NT2/D1 (cell line): ENCODE results near the gene DIP2A.
"Not testable (repeated sequence)": the region's sequence is repeated elsewhere in the genome, so short reads cannot be mapped to it uniquely, and the experiment has no call there.

Experiments used
- DNase-seq: peaks from one replicate; pipeline ENCODE4 v3.0.0-alpha.2; 2011; ENCODE audit warnings: low read depth, low spot score
- H3K27me3 ChIP-seq: 2 replicates; pipeline ENCODE4 v1.6.0; 2011; ENCODE audit warnings: mild to moderate bottlenecking; ENCODE audit not compliant: insufficient read length, insufficient read depth
- H3K36me3 ChIP-seq: 2 replicates; pipeline ENCODE4 v1.6.1; 2011; ENCODE audit warnings: mild to moderate bottlenecking, low read length, mixed read lengths; ENCODE audit not compliant: insufficient read depth, insufficient read length
- H3K4me1 ChIP-seq: 2 replicates; pipeline ENCODE4 v1.5.1; 2011; ENCODE audit not compliant: insufficient read depth, insufficient read length
- H3K4me3 ChIP-seq: 2 replicates; pipeline ENCODE4 v1.5.1; 2011; ENCODE audit warnings: low read depth; ENCODE audit not compliant: insufficient read length
- H3K9ac ChIP-seq: 2 replicates; pipeline ENCODE4 v1.6.0; 2011; ENCODE audit warnings: low read depth; ENCODE audit not compliant: insufficient read length
- H3K9me3 ChIP-seq: 2 replicates; pipeline ENCODE4 v1.5.1; 2011; ENCODE audit warnings: mild to moderate bottlenecking, low read length; ENCODE audit not compliant: insufficient read depth
- SUZ12 ChIP-seq: IDR thresholded peaks from 2 replicates; pipeline ENCODE4 v1.6.1; 2011; ENCODE audit not compliant: insufficient read length, insufficient read depth; ENCODE audit errors: extremely low read depth
- YY1 ChIP-seq: IDR thresholded peaks from 2 replicates; pipeline ENCODE4 v1.6.1; 2011; ENCODE audit not compliant: insufficient read length, insufficient read depth
- ZNF274 ChIP-seq: IDR thresholded peaks from 2 replicates; pipeline ENCODE4 v1.6.1; 2011; ENCODE audit warnings: mild to moderate bottlenecking, low read depth, low read length

Gene DIP2A

GRCh38 chr21:46441961-46442498 is 16.7 kb upstream of the DIP2A start:
- DNase-seq: no peak
- H3K4me1 ChIP-seq: peaks cover 16% of the 10 kb centered on the region
- no peak overlapping the region for H3K4me3 ChIP-seq
- TF ChIP-seq SUZ12 (no peak), ZNF274 (no peak), YY1 (no peak)
- H3K9ac ChIP-seq: no peak overlapping the region
- H3K9me3 ChIP-seq: no peaks in the 10 kb centered on the region
- no peaks in the 10 kb centered on the region for H3K27me3 ChIP-seq
- H3K36me3 ChIP-seq: peaks cover 90% of the 10 kb centered on the region

GRCh38 chr21:46442938-46443337 is 15.8 kb upstream of the DIP2A start:
- Histone ChIP-seq H3K27me3 (no peaks in the 10 kb centered on the region), H3K36me3 (peaks cover 85% of the 10 kb centered on the region), H3K9ac (no peak overlapping the region), H3K4me1 (peaks cover 10% of the 10 kb centered on the region), H3K9me3 (0 out of 2 replicates have a peak, but pooled peaks cover under 1% of the 10 kb centered on the region), H3K4me3 (no peak overlapping the region)
- TF ChIP-seq ZNF274: no peak
- TF ChIP-seq SUZ12: no peak
- TF ChIP-seq YY1: no peak
- DNase-seq: no peak

DNA sequence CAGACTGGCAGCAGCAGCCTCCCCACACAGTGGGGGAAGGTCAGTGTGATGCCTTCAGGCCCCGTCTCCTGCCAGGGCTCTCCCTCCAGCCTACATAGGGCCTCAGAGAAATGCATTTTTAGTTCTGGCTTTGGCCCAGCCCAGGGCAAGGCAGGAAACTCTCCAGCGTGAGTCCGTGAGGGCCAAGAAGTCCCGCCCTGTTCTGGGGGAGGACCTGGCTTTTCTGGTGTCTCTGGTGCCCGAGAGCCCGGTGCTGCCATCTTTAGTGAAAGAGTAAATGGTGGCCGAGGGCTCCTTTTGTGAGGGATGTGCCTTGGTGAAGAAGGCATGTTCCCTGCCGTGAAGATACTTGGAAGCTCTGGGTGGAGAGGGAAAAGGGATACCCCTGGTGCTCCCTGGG is 14.8 kb upstream of the DIP2A start:
- no peak for DNase-seq
- peaks cover 10% of the 10 kb centered on the region; the same call in 1 of the 2 replicates for H3K9me3 ChIP-seq
- H3K27me3 ChIP-seq: no peaks in the 10 kb centered on the region
- peaks cover 78% of the 10 kb centered on the region for H3K36me3 ChIP-seq
- no peak overlapping the region for H3K4me3 ChIP-seq
- TF ChIP-seq YY1 (no peak), SUZ12 (no peak)
- H3K4me1 ChIP-seq: peaks cover 7% of the 10 kb centered on the region
- H3K9ac ChIP-seq: no peak overlapping the region

- Histone ChIP-seq H3K36me3 (peaks cover 53% of the 10 kb centered on the region), H3K9ac (no peak overlapping the region), H3K27me3 (no peaks in the 10 kb centered on the region), H3K4me3 (no peak overlapping the region), H3K4me1 (peaks cover 5% of the 10 kb centered on the region), H3K9me3 (peaks cover 28% of the 10 kb centered on the region; the same call in 1 of the 2 replicates)
- DNase-seq: no peak
- TF ChIP-seq SUZ12: no peak
- no peak for TF ChIP-seq YY1
- no peak for TF ChIP-seq ZNF274
These were observed 10.6 kb upstream of the DIP2A start for GRCh38 chr21:46448108-46448507.

GRCh38 chr21:46448855-46449254 is 9.8 kb upstream of the DIP2A start:
- H3K9me3 ChIP-seq: peaks cover 28% of the 10 kb centered on the region; the same call in 1 of the 2 replicates
- peaks cover 48% of the 10 kb centered on the region for H3K36me3 ChIP-seq
- not testable (repeated sequence) for H3K4me3 ChIP-seq, H3K4me1 ChIP-seq, DNase-seq, H3K27me3 ChIP-seq, H3K9ac ChIP-seq

DNA sequence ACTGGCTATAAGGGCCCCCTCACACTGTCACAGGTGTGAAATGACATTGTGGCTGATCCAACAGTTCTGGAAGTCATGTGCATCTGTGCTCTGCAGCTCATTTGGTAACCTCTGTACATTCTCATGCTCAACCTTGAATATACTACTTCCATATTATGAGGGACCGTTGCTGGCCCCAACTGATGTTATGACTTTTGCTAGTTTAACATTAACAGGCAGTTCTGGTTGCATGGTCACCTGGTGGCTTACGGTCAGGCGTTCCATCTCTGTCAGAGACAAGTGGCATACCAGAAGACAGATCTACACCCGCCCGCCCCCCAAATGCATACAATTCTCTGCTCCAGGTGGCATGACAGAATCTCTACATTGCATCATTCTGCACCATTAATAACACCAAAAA is 6.0 kb upstream of the DIP2A start:
- DNase-seq: no peak
- peaks cover 43% of the 10 kb centered on the region for H3K36me3 ChIP-seq

GRCh38 chr21:46454142-46454541 is 4.5 kb upstream of the DIP2A start:
- Histone ChIP-seq H3K9me3 (peaks cover 16% of the 10 kb centered on the region; the same call in 1 of the 2 replicates), H3K9ac (no peak overlapping the region), H3K36me3 (peaks cover 41% of the 10 kb centered on the region), H3K4me3 (no peak overlapping the region), H3K4me1 (peaks cover 2% of the 10 kb centered on the region), H3K27me3 (no peaks in the 10 kb centered on the region)
- no peak for TF ChIP-seq ZNF274
- TF ChIP-seq YY1: no peak
- no peak for TF ChIP-seq SUZ12
- DNase-seq: no peak

More for the DNA sequence above, 6.0 kb upstream of the DIP2A start:
- Histone ChIP-seq H3K9ac (no peak overlapping the region), H3K4me1 (peaks cover 2% of the 10 kb centered on the region), H3K27me3 (no peaks in the 10 kb centered on the region), H3K9me3 (peaks cover 28% of the 10 kb centered on the region; the same call in 1 of the 2 replicates), H3K4me3 (no peak overlapping the region)
- TF ChIP-seq SUZ12 (no peak), ZNF274 (no peak), YY1 (no peak)

- Histone ChIP-seq H3K9ac (no peak overlapping the region), H3K36me3 (peaks cover 38% of the 10 kb centered on the region), H3K4me1 (peaks cover 2% of the 10 kb centered on the region), H3K9me3 (peaks cover 10% of the 10 kb centered on the region; the same call in 1 of the 2 replicates), H3K4me3 (no peak overlapping the region), H3K27me3 (no peaks in the 10 kb centered on the region)
- DNase-seq: no peak
- TF ChIP-seq ZNF274: no peak
- no peak for TF ChIP-seq YY1
These were observed 3.9 kb upstream of the DIP2A start for GRCh38 chr21:46454634-46455390.
